Hepatocyte (in vitro differentiated cells): Measurements from ENCODE around the gene BCAP29.

Source experiments
- EZH2 ChIP-seq: fragments of 200-600 bp; sonication (generic); IDR thresholded peaks from 2 replicates; pipeline ENCODE4 v1.6.1; 2016; ENCODE audit warnings: antibody characterized with exemption, mild to moderate bottlenecking, borderline replicate concordance
- EZH2phosphoT487 ChIP-seq: fragments of 200-600 bp; sonication (generic); IDR thresholded peaks from one replicate; pipeline ENCODE4 v1.6.1; 2018; ENCODE audit warnings: antibody characterized with exemption, mild to moderate bottlenecking, low read depth, moderate library complexity; ENCODE audit not compliant: unreplicated experiment, severe bottlenecking
- TF ChIP-seq, protein P1 (sequence below): fragments of 200-600 bp; sonication (generic); IDR thresholded peaks from 2 replicates; pipeline ENCODE4 v1.5.1; 2016; ENCODE audit warnings: antibody characterized with exemption, mild to moderate bottlenecking; ENCODE audit not compliant: poor library complexity

GRCh38 chr7:107559864-107560263 lies 20.2 kb upstream of the BCAP29 start:
- TF ChIP-seq, protein P1, sequence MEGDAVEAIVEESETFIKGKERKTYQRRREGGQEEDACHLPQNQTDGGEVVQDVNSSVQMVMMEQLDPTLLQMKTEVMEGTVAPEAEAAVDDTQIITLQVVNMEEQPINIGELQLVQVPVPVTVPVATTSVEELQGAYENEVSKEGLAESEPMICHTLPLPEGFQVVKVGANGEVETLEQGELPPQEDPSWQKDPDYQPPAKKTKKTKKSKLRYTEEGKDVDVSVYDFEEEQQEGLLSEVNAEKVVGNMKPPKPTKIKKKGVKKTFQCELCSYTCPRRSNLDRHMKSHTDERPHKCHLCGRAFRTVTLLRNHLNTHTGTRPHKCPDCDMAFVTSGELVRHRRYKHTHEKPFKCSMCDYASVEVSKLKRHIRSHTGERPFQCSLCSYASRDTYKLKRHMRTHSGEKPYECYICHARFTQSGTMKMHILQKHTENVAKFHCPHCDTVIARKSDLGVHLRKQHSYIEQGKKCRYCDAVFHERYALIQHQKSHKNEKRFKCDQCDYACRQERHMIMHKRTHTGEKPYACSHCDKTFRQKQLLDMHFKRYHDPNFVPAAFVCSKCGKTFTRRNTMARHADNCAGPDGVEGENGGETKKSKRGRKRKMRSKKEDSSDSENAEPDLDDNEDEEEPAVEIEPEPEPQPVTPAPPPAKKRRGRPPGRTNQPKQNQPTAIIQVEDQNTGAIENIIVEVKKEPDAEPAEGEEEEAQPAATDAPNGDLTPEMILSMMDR, result no peak
- TF ChIP-seq EZH2 (no peak), EZH2phosphoT487 (no peak)
